A549 treated with GW870086 at 1 μM for 4 hours (cell line): ENCODE data around the gene SLC34A3. TPM values are rescaled to one million over a fixed set of nuclear protein-coding genes. Genes with fewer than 3 reads are reported as not detected.

Experiments used
- total RNA-seq: library from RNA; stranded (reverse); fragments of 200-300 nt; extraction: Qiagen RNA extraction; gene quantifications from 5 replicates; pipeline ENCODE4 v1.2.3, GENCODE V29; 2022; ENCODE audit warnings: low read depth

The SLC34A3 gene
- 0.06 to 0.17 TPM (median 0.11 TPM) in 5 replicates for total RNA-seq

GRCh38 chr9:137230705-137231371 is at the start of gene SLC34A3:
Gene SLC34A3 (plus strand): TSS chr9:137230901. CDS start chr9:137231703, 802 bp downstream.

GRCh38 chr9:137188490-137189296 is 42.0 kb upstream of the SLC34A3 start, which contains the start of the genes ANAPC2 and SSNA1:
Gene ANAPC2 (minus strand): TSS chr9:137188560. CDS start chr9:137188532, 28 bp downstream.
Gene SSNA1 (plus strand): TSS chr9:137188676. CDS start chr9:137188727, 51 bp downstream.

GRCh38 chr9:137200311-137201204 is 30.1 kb upstream of the SLC34A3 start, which contains the start of gene TPRN:
Gene TPRN (minus strand): TSS chr9:137200741. CDS start chr9:137200711, 30 bp downstream.

GRCh38 chr9:137205126-137206069 is 25.3 kb upstream of the SLC34A3 start, which contains the start of the genes NDOR1 and TMEM203:
Gene NDOR1 (plus strand): TSS chr9:137205700. CDS start chr9:137205778, 78 bp downstream.
Gene TMEM203 (minus strand): TSS chr9:137205648. CDS start chr9:137205414, 234 bp downstream.

GRCh38 chr9:137222190-137223077 is 8.3 kb upstream of the SLC34A3 start, which contains the start of gene RNF208:
Gene RNF208 (minus strand): TSS chr9:137222240. CDS start chr9:137221212, 1,028 bp downstream.

GRCh38 chr9:137224830-137225694 is 5.6 kb upstream of the SLC34A3 start, which contains the start of gene CYSRT1:
Gene CYSRT1 (plus strand): TSS chr9:137225174. CDS start chr9:137225622, 448 bp downstream.

GRCh38 chr9:137227054-137227852 is 3.4 kb upstream of the SLC34A3 start, which contains the start of gene RNF224:
Gene RNF224 (plus strand): TSS chr9:137227502. CDS start chr9:137228336, 834 bp downstream.

GRCh38 chr9:137240841-137241489 is 10.3 kb downstream of the SLC34A3 start, which contains the start of gene TUBB4B:
Gene TUBB4B (plus strand): TSS chr9:137241287. CDS start chr9:137241361, 74 bp downstream.

GRCh38 chr9:137251194-137251461 is 20.4 kb downstream of the SLC34A3 start, which contains the start of gene STPG3:
Gene STPG3 (plus strand): TSS chr9:137251286. CDS start chr9:137251287, 1 bp downstream.

GRCh38 chr9:137254624-137255447 is 24.1 kb downstream of the SLC34A3 start, which contains the start of gene NELFB:
Gene NELFB (plus strand): TSS chr9:137255327.

GRCh38 chr9:137277329-137278041 is 46.8 kb downstream of the SLC34A3 start, which contains the start of gene TOR4A:
Gene TOR4A (plus strand): TSS chr9:137277726. CDS start chr9:137278690, 964 bp downstream.

